ENCODE results near the gene PAX5. TPM values are rescaled to one million over a fixed set of nuclear protein-coding genes. Genes with fewer than 3 reads are reported as not detected.

Gene PAX5
- total and polyA plus RNA-seq, 2 experiments from 2014 or later = not detected

- Histone ChIP-seq H3K9me2 (ENCODE audit: insufficient read depth) (no peaks in the 10 kb centered on the region), H3K27ac (no peak overlapping the region), H3K36me3 (ENCODE audit: low read depth) (no peaks in the 10 kb centered on the region), H3K4me3 (peak overlapping the region; percentile 66), H3K4me1 (ENCODE audit: insufficient read depth) (no peaks in the 10 kb centered on the region; the same call in none of the 2 replicates), H3K79me2 (ENCODE audit: insufficient read depth) (no peaks in the 10 kb centered on the region), H3K9ac (no peak overlapping the region), H3K27me3 (replicated peaks; ENCODE audit: insufficient read depth) (peaks cover 95% of the 10 kb centered on the region), H4K20me1 (ENCODE audit: insufficient read depth) (no peaks in the 10 kb centered on the region), H2AFZ (peak overlapping the region; percentile 83; the same call in 1 of the 2 replicates), H3F3A (ENCODE audit: insufficient read depth) (no peaks in the 10 kb centered on the region), H3K9me3 (ENCODE audit: low read depth) (no peaks in the 10 kb centered on the region), H3K4me2 (ENCODE audit: unreplicated experiment) (peak overlapping the region; percentile 74)
- TF ChIP-seq EZH2phosphoT487 (IDR thresholded peaks at IDR 0.05; ENCODE audit: insufficient read depth, low read depth) (no peak; the same call in none of the 2 replicates), EZH2 (IDR thresholded peaks at IDR 0.05; ENCODE audit: insufficient read depth, poor library complexity, severe bottlenecking) (peak; percentile 45)
- DNase-seq = no peak
- in situ Hi-C loops (cut with MboI) = no loop called here
- 9 to 10% methylated on average over 31 to 40 of the region's 40 CpGs for WGBS, 2 experiments (ENCODE audit: low coverage in 1 of 2, low lambda C conversion rate in 2 of 2, missing lambda C conversion rate in 2 of 2)
These were observed 2.3 kb upstream of the PAX5 start for GRCh38 chr9:37036371-37036775.

- TF ChIP-seq EZH2phosphoT487 (IDR thresholded peaks at IDR 0.05; ENCODE audit: insufficient read depth, low read depth) (peak; percentile 67), EZH2 (IDR thresholded peaks at IDR 0.05; ENCODE audit: insufficient read depth, poor library complexity, severe bottlenecking) (peak; percentile 81)
- Histone ChIP-seq H3K9ac (no peak overlapping the region), H2AFZ (no peak overlapping the region), H3K4me2 (ENCODE audit: unreplicated experiment) (no peak overlapping the region), H3K9me3 (ENCODE audit: low read depth) (no peaks in the 10 kb centered on the region), H4K20me1 (ENCODE audit: insufficient read depth) (no peaks in the 10 kb centered on the region), H3K36me3 (ENCODE audit: low read depth) (no peaks in the 10 kb centered on the region), H3K27me3 (replicated peaks; ENCODE audit: insufficient read depth) (peaks cover 96% of the 10 kb centered on the region), H3K4me1 (ENCODE audit: insufficient read depth) (no peaks in the 10 kb centered on the region; the same call in none of the 2 replicates), H3K27ac (no peak overlapping the region), H3F3A (ENCODE audit: insufficient read depth) (no peaks in the 10 kb centered on the region), H3K4me3 (no peak overlapping the region), H3K79me2 (ENCODE audit: insufficient read depth) (no peaks in the 10 kb centered on the region), H3K9me2 (ENCODE audit: insufficient read depth) (no peaks in the 10 kb centered on the region)
- in situ Hi-C loops (cut with MboI) = no loop called here
- no peak for DNase-seq
- WGBS, 2 experiments (ENCODE audit: low coverage in 1 of 2, low lambda C conversion rate in 2 of 2, missing lambda C conversion rate in 2 of 2) = 15 to 18% methylated on average over 26 to 35 of the region's 35 CpGs
These were observed 1.7 kb upstream of the PAX5 start for GRCh38 chr9:37035648-37036370.

DNA sequence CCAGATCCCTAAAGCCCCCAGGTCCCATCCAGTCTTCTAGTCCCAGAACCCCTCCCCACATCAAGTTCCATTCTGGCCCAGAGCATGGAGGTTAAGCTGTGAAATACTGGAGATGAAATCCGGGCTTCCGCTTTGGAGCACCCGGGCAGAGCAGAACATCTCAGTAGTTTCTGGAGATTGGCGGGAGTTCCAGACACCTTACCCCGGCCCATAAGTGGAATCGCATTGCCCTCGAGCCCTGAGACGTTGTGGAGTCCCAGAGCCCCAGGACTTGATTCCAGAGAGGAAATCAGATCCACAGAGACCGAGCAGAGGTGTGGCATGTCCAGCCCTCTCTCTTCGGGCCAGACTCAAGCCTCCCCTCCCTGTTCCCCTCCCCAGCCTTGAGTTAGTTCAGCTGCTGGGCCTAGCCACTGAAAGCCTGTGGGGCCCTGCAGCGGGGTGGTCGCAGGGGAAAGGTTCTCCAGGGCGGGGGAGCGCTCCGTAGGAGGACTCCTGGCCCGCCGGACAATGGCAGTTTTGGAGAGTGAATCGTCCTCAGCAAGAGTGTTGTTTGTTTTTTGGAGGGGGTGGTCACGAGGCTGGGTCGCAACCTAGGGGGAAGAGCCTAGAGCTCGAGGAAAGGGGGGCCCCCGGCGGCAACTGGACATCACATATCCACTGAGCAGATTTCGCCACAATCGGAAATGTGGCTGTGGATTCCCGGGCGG is 1.0 kb upstream of the PAX5 start:
- 15 to 16% methylated on average over 27 of the region's 27 CpGs for WGBS, 2 experiments (ENCODE audit: low coverage in 1 of 2, low lambda C conversion rate in 2 of 2, missing lambda C conversion rate in 2 of 2)
- H3K27ac ChIP-seq = no peak overlapping the region
- H4K20me1 ChIP-seq (ENCODE audit: insufficient read depth) = no peaks in the 10 kb centered on the region
- in situ Hi-C loops (cut with MboI) = no loop called here
- H3K9ac ChIP-seq = no peak overlapping the region
- H3K27me3 ChIP-seq (replicated peaks; ENCODE audit: insufficient read depth) = peaks cover 98% of the 10 kb centered on the region
- TF ChIP-seq EZH2phosphoT487 (IDR thresholded peaks at IDR 0.05; ENCODE audit: insufficient read depth, low read depth) (peak; percentile 21; the same call in 1 of the 2 replicates), EZH2 (IDR thresholded peaks at IDR 0.05; ENCODE audit: insufficient read depth, poor library complexity, severe bottlenecking) (peak; percentile 74)
- H3K4me1 ChIP-seq (ENCODE audit: insufficient read depth) = no peaks in the 10 kb centered on the region; the same call in none of the 2 replicates
- H3K36me3 ChIP-seq (ENCODE audit: low read depth) = no peaks in the 10 kb centered on the region
- no peak overlapping the region for H3K4me2 ChIP-seq (ENCODE audit: unreplicated experiment)
- no peaks in the 10 kb centered on the region for H3F3A ChIP-seq (ENCODE audit: insufficient read depth)
- H3K9me3 ChIP-seq (ENCODE audit: low read depth) = no peaks in the 10 kb centered on the region
- no peaks in the 10 kb centered on the region for H3K79me2 ChIP-seq (ENCODE audit: insufficient read depth)
- DNase-seq = no peak
- H3K4me3 ChIP-seq = no peak overlapping the region
- H2AFZ ChIP-seq = no peak overlapping the region
- no peaks in the 10 kb centered on the region for H3K9me2 ChIP-seq (ENCODE audit: insufficient read depth)

DNA sequence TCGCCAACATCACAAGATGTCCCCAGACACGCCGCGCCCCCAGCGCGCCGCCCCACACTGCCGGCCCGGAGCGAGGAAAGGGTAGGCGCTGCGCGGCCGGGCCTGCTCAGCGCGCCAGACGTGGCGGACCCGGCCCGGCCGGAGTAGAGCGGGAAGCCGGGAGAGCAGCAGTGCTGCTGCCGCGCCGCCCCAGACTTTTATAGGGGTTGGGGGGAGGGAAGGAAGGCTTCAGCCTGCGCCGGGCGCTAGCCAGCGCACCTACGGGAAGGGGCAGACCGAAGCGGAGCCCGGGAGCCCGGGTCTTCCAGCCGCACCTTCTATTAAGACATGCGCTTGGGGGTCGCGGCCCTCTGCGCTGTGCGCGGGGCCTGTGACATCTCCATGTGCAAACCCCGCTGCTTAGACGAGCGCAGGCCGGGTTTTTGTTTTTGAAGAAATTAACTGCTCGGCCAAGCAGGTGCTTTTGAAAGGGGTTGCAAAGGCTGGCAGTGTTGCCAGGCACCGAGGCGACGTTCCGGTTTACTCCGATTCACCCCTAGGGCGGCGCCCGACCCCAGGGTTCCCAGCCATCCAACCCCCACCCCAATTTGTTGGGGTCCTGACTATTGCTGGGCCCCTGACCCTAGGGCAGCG is 353 bp upstream of the PAX5 start:
- Histone ChIP-seq H3K9me3 (ENCODE audit: low read depth) (no peaks in the 10 kb centered on the region), H3K4me3 (peak overlapping the region; percentile 57; the same call in 1 of the 2 replicates), H4K20me1 (ENCODE audit: insufficient read depth) (no peaks in the 10 kb centered on the region), H3K4me1 (ENCODE audit: insufficient read depth) (no peaks in the 10 kb centered on the region; the same call in none of the 2 replicates), H3K4me2 (ENCODE audit: unreplicated experiment) (peak overlapping the region; percentile 61), H3F3A (ENCODE audit: insufficient read depth) (no peaks in the 10 kb centered on the region), H3K79me2 (ENCODE audit: insufficient read depth) (no peaks in the 10 kb centered on the region), H3K27ac (no peak overlapping the region), H3K27me3 (replicated peaks; ENCODE audit: insufficient read depth) (peaks cover 98% of the 10 kb centered on the region), H3K9me2 (ENCODE audit: insufficient read depth) (no peaks in the 10 kb centered on the region), H2AFZ (no peak overlapping the region; the same call in 1 of the 2 replicates), H3K36me3 (ENCODE audit: low read depth) (no peaks in the 10 kb centered on the region), H3K9ac (no peak overlapping the region)
- TF ChIP-seq EZH2phosphoT487 (IDR thresholded peaks at IDR 0.05; ENCODE audit: insufficient read depth, low read depth) (no peak), EZH2 (IDR thresholded peaks at IDR 0.05; ENCODE audit: insufficient read depth, poor library complexity, severe bottlenecking) (no peak)
- DNase-seq = peak; percentile 38
- 5 to 7% methylated on average over 50 of the region's 56 CpGs for WGBS, 2 experiments (ENCODE audit: low coverage in 1 of 2, low lambda C conversion rate in 2 of 2, missing lambda C conversion rate in 2 of 2)
- in situ Hi-C loops (cut with MboI) = no loop called here
